Fibroblast of the aortic adventitia (primary cell): ENCODE data around the gene ARL13B. TPM values are rescaled to one million over a fixed set of nuclear protein-coding genes. Genes with fewer than 3 reads are reported as not detected.

Experiments
- DNase-seq: peaks from one replicate; pipeline ENCODE4 v3.0.0-alpha.2; 2010; ENCODE audit warnings: low read depth
- H3K4me3 ChIP-seq: 2 replicates; pipeline ENCODE4 v1.5.1; 2011; ENCODE audit warnings: low read depth, mild to moderate bottlenecking, control low read depth, low read length, moderate library complexity
- CTCF ChIP-seq: IDR thresholded peaks from 2 replicates; pipeline ENCODE4 v1.5.1; 2011; ENCODE audit warnings: mild to moderate bottlenecking, low read length, control low read depth, inconsistent platforms; ENCODE audit not compliant: insufficient read depth
- total RNA-seq: library from RNA; depleted of rRNA; stranded (reverse); fragments of >200 nt; gene quantifications from 2 replicates; pipeline ENCODE4 v1.2.3, GENCODE V29; 2012; ENCODE audit warnings: low replicate concordance

ARL13B gene
- total RNA-seq, 1 donor = 16.4 TPM

- H3K4me3 ChIP-seq = no peak overlapping the region
- TF ChIP-seq CTCF = no peak
- no peak for DNase-seq
Measured at GRCh38 chr3:94012185-94012584, 32.2 kb downstream of the ARL13B start.

GRCh38 chr3:94015025-94015424, 35.1 kb downstream of the ARL13B start:
- no peak for TF ChIP-seq CTCF
- no peak overlapping the region for H3K4me3 ChIP-seq
- DNase-seq = no peak

GRCh38 chr3:94019659-94020058, 39.7 kb downstream of the ARL13B start:
- no peak for DNase-seq
- no peak for TF ChIP-seq CTCF
- H3K4me3 ChIP-seq = no peak overlapping the region

- no peak for TF ChIP-seq CTCF
- no peak for DNase-seq
- H3K4me3 ChIP-seq = no peak overlapping the region
Measured at GRCh38 chr3:94020293-94020692, 40.3 kb downstream of the ARL13B start.

GRCh38 chr3:94024385-94024784, 44.4 kb downstream of the ARL13B start:
- no peak for TF ChIP-seq CTCF
- DNase-seq = peak; percentile 43
- H3K4me3 ChIP-seq = no peak overlapping the region

GRCh38 chr3:94026623-94027022, 46.7 kb downstream of the ARL13B start:
- no peak for TF ChIP-seq CTCF
- DNase-seq = no peak
- no peak overlapping the region for H3K4me3 ChIP-seq

- no peak within 1 kb of the TSS for H3K4me3 ChIP-seq
- no peak for TF ChIP-seq CTCF
- DNase-seq = no peak
Measured at GRCh38 chr3:94028093-94028837, 48.3 kb downstream of the ARL13B start, which contains the start of gene STX19. Gene STX19 (minus strand): TSS chr3:94028597. CDS start chr3:94015269, 13,328 bp downstream.
